ENCODE data around the gene MSLN.
"Not testable (repeated sequence)": the region's sequence is repeated elsewhere in the genome, so short reads cannot be mapped to it uniquely, and the experiment has no call there.

The MSLN gene

DNA sequence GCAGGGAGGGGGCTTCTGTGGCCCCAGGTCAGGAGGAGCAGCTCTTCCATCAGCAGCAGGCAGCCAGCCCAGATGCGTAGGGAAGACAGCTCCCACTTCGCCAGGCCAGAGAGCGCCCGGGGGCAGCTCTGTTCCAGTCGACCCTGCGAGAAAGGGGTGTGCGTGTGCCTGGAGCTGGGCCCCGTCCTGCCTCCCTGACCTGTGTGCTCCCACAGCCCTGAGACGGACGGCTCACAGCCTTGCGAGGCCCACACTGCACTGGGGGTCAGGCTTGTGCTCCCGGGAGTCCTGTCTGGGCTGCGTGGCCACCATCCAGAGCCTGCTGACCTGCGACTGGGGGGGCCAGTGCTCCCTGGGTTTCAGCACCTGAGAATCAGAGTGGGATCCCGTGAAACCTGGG lies 469 bp upstream of the MSLN start:
- DNase-seq (ENCODE audit: low read depth) = no peak

DNA sequence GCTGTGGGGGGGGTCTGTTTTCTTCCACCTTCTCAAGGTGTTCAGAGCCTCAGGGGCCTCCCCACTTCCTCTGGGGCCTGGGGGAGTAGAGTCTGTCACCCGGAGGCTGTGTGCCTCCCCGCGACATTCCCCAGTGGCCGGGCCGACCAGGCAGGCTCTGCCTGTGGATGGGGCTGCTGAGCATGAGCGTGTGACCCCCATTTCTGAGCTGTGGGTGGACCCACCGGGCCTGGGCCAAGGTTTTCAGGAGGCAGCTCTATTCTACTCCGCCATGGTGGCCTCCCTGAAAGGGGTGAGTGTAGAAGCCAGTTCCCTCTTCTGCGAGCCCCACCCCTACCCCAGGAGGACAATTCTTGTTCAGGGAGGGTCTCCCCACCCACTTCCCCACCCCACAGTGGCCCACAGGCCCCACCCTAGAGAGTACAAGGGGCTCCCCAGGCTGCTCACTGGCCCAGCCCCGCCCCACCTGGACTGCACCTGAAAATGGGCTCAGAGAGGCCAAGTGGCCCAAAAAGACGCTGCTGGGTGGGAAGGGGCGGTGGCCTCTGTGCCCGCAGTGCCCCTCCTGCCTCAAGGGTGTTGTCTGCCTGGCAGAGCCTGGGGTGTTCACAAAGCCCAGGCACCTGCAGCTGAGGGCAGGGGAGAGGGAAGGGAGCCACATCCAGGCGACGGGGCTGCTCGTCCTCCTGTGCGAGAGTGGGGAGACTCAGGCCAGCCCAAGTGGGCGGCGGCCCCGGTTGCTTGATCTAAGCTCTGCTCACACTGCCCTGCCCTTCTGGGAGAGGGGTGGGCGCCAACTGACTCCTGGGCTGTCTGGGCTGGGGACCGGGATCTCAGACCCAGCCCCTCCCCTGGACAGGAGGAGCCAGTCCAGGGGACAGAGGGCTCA lies 1.3 kb downstream of the MSLN start:
- DNase-seq (ENCODE audit: low read depth) = no peak

DNA sequence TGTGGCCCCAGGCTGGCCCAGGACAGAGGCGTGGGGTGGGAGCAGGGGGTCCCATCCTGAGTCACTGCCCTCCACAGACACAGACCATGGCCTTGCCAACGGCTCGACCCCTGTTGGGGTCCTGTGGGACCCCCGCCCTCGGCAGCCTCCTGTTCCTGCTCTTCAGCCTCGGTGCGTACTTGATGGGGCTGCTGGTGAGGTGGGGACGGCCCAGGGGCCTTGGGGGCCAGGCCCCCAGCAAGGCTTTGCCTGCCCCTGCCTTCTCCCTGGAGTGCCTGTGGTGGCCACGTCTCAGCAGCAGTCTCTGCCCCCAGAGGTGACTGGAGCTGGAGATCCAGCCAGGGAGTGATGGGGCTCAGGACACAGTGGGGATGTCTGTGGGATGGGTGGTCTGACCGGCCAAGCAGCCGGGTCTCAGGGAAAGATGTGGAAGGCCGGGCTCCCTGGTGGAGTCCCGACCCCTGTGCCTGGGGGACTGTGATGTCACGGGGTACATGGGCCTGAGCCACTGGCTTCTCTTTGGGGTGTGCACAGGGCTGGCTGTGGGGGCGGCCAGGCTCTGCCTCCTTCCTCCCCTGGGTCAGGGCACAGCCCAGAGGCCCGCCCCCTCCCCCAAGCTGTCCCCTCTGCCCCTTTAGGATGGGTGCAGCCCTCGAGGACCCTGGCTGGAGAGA lies 2.2 kb downstream of the MSLN start:
- no peak for DNase-seq (ENCODE audit: low read depth)

DNA sequence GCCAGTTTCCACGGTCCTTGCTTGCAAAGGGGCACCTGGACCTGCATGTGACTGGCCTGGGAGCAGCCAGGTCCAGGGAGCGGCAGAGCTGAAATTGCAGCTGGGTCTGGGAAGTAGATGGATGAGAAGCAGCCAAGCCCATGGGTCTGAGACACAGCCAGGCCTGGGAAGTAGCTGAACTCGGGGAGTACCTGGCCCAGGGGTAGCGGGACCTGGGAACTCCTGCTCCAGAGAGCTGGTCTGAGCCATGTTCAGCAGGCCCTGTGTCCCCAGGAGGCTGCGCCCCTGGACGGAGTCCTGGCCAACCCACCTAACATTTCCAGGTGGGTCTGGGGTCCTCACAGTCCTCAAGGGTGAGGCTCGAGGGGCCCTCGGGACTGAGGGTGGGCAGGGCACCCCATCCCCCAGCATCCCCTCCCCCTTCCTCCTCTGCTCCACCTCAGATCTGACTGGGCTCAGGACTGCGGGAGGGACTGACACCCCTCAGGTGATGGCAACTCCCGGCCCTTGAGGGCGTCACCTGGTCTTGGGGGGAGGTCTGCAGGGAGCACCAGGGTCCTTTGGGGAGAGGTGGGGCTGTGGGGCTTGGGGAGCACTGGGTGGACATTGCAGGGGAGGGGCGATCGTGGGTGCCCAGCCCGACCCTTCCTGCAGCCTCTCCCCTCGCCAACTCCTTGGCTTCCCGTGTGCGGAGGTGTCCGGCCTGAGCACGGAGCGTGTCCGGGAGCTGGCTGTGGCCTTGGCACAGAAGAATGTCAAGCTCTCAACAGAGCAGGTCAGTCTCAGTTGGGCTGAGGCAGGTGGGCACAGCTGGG lies 3.0 kb downstream of the MSLN start:
- DNase-seq (ENCODE audit: low read depth) = no peak

DNA sequence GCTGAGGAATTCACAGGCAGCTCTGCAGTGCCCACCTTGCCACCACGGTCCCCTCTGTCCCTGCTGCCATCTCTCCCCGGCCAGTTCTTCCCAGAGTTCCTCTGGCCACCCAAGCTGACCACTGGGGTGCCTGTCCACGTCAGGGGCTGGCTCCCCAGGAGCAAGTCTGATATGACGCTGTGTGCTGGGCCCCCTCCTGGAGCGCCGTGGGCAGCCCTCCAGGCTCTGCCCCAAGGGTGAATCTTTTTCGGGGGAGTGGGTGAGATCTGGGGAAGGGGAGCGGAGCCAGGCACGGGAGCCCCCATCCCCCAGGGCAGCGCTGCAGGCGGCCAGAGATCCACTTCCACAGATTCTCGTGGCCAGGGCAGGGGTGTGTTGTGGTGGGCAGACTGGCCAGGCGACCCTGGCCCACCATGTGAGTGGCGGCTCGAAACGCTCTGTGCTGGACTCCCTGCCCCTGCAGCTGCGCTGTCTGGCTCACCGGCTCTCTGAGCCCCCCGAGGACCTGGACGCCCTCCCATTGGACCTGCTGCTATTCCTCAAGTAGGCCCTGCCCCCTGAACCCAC lies 3.7 kb downstream of the MSLN start:
- DNase-seq (ENCODE audit: low read depth) = no peak

DNA sequence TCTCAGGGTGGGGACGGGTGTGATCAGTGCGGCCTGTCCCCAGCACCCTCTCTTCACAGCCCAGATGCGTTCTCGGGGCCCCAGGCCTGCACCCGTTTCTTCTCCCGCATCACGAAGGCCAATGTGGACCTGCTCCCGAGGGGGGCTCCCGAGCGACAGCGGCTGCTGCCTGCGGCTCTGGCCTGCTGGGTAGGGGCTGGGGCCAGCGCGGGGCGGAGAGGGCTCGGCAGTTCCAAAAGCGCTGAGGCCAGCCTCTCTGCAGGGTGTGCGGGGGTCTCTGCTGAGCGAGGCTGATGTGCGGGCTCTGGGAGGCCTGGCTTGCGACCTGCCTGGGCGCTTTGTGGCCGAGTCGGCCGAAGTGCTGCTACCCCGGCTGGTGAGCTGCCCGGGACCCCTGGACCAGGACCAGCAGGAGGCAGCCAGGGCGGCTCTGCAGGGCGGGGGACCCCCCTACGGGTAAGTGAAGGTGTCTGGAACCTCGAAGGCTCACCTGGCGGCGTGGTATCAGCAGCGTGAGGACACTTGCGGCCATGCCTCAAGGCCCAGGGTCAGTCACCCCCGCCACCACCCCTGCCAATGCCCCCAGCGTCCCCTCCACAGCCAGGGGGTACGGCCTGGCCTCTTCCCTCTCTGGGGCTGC lies 4.4 kb downstream of the MSLN start:
- DNase-seq (ENCODE audit: low read depth) = no peak

DNA sequence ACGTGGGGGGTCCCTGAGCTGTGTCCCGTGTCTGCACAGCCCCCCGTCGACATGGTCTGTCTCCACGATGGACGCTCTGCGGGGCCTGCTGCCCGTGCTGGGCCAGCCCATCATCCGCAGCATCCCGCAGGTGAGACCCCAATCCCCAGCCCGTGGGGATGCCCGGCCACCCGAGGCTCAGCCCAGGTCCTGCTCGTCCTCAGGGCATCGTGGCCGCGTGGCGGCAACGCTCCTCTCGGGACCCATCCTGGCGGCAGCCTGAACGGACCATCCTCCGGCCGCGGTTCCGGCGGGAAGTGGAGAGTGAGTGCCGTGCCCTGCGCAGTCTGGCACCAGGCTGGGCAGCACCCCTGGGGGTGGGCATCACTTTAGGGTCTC lies 4.9 kb downstream of the MSLN start:
- no peak for DNase-seq (ENCODE audit: low read depth)

DNA sequence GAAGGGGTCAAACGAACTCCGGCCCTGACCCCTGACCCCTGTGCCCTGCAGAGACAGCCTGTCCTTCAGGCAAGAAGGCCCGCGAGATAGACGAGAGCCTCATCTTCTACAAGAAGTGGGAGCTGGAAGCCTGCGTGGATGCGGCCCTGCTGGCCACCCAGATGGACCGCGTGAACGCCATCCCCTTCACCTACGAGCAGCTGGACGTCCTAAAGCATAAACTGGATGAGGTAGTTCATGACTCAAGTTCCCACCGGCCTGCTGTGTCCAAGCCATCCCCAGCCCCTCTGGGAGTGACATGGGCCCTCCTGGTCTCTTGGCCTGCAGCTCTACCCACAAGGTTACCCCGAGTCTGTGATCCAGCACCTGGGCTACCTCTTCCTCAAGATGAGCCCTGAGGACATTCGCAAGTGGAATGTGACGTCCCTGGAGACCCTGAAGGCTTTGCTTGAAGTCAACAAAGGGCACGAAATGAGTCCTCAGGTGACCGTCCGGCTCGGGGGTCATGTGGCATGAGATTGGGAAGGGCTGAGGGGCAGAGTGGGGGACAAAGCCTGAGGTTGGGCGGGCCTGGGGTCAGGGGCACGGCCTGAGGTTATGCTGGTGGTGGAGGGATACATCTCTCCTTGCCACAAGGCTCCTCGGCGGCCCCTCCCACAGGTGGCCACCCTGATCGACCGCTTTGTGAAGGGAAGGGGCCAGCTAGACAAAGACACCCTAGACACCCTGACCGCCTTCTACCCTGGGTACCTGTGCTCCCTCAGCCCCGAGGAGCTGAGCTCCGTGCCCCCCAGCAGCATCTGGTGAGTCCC lies 5.7 kb downstream of the MSLN start:
- DNase-seq (ENCODE audit: low read depth) = no peak

DNA sequence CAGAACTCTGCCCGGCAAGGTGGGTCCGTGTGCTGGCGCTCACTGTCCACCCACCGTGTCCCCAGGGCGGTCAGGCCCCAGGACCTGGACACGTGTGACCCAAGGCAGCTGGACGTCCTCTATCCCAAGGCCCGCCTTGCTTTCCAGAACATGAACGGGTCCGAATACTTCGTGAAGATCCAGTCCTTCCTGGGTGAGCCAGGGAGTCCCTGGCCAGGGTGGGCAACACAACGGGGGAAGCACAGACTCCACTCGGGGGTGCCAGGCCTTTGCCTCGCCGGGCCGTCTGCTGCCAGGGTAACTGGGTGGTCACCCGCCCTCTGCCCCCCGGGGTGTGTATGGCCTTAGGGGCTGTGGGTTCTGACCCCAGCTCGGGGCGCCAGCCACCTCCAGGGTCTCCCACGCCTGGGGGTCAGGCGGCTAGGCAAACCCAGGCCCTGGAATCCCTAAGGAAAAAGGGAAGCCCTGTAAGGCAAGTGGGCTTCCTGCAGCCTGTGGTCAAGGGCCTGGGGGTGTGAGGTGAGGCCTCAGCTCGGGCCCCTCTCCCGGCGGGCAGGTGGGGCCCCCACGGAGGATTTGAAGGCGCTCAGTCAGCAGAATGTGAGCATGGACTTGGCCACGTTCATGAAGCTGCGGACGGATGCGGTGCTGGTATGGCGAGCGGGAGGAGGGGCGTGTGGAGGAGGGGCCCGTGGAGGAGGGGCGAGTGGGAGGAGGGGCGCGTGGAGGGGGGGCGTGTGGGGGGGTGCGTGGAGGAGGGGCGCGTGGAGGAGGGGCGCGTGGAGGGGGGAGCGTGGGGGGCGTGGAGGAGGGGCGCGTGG lies 6.5 kb downstream of the MSLN start:
- no peak for DNase-seq (ENCODE audit: low read depth)

DNA sequence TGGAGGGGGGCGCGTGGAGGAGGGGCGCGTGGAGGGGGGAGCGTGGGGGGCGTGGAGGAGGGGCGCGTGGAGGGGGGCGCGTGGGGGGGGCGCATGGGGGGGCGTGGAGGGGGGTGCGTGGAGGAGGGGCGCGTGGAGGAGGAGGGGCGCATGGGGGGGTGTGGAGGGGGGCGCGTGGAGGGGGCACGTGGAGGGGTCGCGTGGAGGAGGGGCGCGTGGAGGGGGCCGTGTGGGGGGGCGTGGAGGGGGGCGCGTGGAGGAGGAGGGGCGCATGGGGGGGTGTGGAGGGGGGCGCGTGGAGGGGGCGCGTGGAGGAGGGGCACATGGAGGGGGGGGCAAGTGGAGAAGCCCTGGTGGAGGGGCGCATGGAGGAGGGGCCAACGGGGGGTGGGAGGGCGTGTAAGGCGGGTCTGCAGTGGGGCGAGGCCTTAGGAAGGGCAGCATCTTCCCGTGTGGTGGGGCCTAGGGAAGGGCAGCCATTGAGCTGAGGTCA lies 7.3 kb downstream of the MSLN start:
- DNase-seq (ENCODE audit: low read depth) = no peak

DNA sequence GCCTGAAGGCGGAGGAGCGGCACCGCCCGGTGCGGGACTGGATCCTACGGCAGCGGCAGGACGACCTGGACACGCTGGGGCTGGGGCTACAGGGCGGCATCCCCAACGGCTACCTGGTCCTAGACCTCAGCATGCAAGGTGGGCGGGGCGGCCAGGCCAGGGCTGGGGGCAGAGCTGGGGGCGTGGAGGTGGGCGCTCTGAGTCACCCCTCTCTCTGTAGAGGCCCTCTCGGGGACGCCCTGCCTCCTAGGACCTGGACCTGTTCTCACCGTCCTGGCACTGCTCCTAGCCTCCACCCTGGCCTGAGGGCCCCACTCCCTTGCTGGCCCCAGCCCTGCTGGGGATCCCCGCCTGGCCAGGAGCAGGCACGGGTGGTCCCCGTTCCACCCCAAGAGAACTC lies 7.9 kb downstream of the MSLN start:
- no peak for DNase-seq (ENCODE audit: low read depth)

DNA sequence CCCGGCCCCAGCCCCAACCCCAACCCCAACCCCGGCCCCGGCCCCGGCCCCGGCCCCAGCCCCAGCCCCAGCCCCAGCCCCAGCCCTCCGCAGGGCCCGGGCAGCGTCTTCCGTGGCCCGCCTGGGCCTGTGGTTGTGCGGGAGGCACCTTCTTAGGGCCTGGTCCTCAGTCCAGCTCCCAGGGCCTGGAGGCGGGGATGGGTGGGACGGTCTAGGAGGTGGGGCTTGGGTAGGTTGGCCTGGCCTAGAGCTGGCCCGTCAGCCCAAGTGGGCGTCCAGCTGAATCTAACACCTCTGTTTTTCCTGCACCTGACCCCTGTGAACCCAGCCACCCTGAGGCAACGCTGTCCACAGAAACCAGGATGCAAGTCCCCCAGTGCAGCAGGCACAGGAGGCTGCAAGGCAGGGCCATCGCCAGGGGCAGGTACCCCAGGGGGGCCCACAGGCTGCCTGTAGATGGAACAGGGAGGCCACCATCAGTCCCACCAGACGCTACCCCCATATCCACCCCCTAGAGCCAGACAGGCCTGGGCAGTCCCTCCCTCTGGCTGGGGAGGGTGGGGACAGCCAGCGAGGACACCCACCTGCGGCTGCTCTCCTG lies 8.8 kb downstream of the MSLN start:
- no peak for DNase-seq (ENCODE audit: low read depth)

DNA sequence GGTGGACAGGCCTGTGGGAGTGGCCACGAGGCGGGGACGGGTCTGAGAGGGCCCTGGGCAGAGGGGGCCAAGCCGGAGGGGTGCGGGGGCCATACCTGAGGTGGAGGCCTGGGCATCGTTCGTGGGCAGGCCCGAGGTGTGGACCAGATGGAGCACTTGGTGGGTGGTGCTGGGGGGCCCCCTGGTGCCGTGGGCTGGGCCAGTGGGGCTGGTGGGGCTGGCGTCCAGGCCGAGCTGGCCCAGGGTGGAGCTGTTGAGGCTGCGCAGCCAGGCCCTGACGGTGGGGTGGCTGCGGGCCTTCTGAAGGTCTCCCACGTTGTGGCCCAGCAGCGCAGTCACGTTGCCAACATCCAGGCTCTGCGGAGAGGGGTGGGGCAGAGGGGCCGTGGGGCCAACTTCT lies 9.4 kb downstream of the MSLN start:
- no peak for DNase-seq (ENCODE audit: low read depth)

DNA sequence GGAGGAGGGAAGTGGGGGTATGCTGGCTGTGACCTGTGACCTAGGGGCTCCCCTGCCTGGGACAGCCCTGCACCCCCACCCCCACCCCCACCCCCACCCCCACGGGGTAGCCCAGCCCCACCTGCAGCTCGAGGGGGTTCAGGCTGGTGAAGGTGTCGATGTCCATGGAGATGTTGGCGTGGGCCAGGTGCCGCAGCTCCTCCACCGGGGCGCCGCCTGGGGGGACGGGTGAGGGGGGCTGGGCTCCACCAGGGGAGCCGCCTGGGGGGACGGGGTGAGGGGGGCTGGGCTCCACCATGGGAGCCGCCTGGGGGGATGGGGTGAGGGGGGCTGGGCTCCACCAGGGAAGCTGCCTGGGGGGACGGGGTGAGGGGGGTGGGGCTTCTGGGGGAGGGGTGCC lies 9.9 kb downstream of the MSLN start:
- DNase-seq (ENCODE audit: low read depth) = no peak

DNA sequence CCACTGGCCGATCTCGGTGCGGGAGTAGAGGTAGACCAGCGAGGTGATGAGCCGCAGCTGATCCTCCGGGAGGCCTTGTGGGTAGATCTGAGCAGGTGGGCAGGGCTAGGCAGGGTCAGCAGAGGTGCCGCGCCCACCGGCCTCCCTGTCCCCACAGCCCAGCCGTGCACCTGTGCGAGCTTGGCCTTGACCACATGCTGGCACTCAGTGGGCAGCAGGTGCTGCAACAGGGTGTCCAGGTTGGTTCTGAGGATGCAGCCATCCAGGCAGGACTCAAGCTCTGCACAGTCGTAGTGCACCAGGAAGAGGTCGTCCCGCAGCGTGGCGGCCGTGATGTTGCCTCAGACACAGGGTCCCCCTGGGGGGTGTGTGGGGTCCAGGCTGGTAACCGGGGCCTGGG lies 12.4 kb downstream of the MSLN start:
- DNase-seq (ENCODE audit: low read depth) = no peak

DNA sequence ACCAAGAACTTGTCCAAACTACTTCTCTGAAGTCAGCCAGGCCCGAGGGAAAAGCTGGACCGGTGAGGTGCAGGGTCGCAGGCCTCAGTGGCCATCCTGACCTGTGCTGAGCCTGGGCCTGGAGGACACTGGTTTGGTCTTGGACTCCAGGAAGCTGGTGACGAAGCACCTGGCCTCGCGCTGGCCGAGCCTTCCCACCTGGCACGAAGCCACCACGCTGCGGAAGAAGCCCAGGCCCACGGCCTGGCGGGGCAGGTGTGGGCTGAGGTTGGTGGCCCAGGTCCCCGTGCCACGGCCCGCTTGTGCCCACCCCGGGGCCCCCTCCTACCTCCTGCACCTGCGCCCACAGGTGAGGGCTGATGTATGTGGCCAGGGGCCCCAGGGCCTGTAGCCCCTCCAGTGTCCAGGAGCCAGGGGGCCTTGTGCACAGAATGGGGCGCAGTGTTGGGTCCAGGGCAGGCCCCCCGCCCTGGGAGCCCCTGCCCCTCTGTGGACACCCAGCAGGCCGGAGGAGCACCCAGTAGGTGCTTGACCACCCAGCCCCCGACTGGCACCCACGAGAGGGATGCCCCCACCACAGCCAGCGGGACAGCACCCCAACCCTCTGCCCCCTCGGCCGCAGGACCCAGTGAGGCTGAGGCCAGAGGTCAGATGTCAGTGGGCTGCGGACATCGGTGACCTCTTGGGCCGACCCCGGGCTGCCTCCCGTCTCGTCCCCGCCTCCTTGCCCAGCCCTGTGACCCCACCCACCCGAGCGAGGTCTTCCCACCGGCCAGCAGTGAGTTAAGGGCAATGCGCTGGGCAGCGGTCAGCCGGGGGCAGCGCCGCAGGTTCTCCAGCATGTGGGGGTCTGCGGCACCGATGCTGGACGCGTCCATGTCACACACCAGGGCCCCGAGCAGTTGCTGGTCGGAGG lies 13.8 kb downstream of the MSLN start:
- no peak for DNase-seq (ENCODE audit: low read depth)

DNA sequence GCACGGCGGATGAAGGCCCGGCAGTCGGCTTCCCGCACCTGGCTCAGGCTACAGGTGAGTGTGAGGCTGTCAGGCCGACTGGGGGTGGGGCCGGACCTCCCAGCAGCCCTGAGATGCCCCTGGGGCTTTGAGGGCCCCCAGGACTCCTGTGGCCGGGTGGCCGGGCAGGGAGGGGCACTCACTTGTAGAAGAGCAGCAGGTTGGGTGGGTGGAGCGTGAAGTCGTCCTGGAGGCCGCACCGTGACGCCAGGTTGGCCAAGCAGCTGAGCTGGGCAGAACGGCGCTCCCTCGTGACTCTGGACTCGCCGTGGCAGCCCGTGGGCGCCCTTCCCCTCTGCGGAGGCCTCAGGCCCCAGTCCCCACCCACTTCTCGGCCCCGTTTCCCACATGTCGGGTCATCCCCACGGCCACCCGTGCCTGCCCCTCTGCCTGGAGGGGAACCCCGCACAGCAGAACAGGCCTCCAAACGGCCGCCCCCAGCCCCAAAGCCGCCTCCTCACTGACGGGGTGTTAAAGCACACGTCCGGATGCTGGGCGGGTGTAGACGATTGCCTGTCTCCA lies 14.8 kb downstream of the MSLN start:
- no peak for DNase-seq (ENCODE audit: low read depth)

DNA sequence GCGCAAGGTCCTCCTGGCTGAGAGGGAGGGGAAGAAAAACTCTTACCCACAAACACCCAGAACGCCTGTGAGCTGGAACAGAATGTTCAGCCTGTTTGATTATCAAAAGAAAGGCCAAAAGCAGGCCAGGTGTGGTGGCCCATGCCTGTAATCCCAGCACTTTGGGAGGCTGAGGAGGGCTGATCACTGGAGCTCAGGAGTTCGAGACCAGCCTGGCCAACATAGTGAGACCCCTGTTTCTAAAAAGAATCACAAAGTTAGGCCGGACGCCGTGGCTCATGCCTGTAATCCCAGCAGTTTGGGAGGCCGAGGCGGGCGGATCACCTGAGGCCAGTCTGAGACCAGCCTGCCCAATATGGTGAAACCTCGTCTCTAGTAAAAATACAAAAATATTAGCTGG lies 15.8 kb downstream of the MSLN start:
- DNase-seq (ENCODE audit: low read depth) = not testable (repeated sequence)
